HepG2 (cell line): Measurements from ENCODE around the gene CACNA1C. TPM values are rescaled to one million over a fixed set of nuclear protein-coding genes. Genes with fewer than 3 reads are reported as not detected.

ENCODE experiments used
- BCL6 ChIP-seq: IDR thresholded peaks from 2 replicates; pipeline ENCODE4 v1.6.1; 2016; ENCODE audit warnings: missing genetic modification reagents, missing compliant biosample characterization
- EZH2 ChIP-seq: conservative IDR thresholded peaks from 2 replicates; pipeline ENCODE4 v1.6.1; 2012; ENCODE audit warnings: mild to moderate bottlenecking, low read depth, low read length, moderate library complexity
- FOSL2 ChIP-seq: sonication (generic); formaldehyde crosslinking; IDR thresholded peaks from 2 replicates; pipeline ENCODE4 v1.4.0; 2020; ENCODE audit warnings: missing genetic modification reagents
- NCOA2 ChIP-seq: sonication (generic); formaldehyde crosslinking; IDR thresholded peaks from 2 replicates; pipeline ENCODE4 v1.8.0; 2022; ENCODE audit warnings: inconsistent platforms
- NKX3-1 ChIP-seq: sonication (generic); formaldehyde crosslinking; IDR thresholded peaks from 2 replicates; pipeline ENCODE4 v1.5.0; 2020; ENCODE audit warnings: missing genetic modification reagents
- PCBP2 ChIP-seq: fragments of 200-400 bp; formaldehyde crosslinking; optimal IDR thresholded peaks from 2 replicates; pipeline ENCODE3; 2018; ENCODE audit warnings: low read length, low read depth; ENCODE audit not compliant: poor library complexity, severe bottlenecking
- PHB2 ChIP-seq: fragments of 450-650 bp; IDR thresholded peaks from 2 replicates; pipeline ENCODE4 v1.6.1; 2018; ENCODE audit not compliant: partially characterized antibody
- RFX3 ChIP-seq: IDR thresholded peaks from 2 replicates; pipeline ENCODE4 v1.6.1; 2016; ENCODE audit warnings: missing biosample characterization, missing genetic modification reagents
- SALL2 ChIP-seq: sonication (generic); formaldehyde crosslinking; IDR thresholded peaks from 2 replicates; pipeline ENCODE4 v1.8.1; 2023; ENCODE audit warnings: mild to moderate bottlenecking, missing genetic modification reagents, inconsistent platforms
- SIN3A ChIP-seq: IDR thresholded peaks from 2 replicates; pipeline ENCODE4 v1.6.1; 2011; ENCODE audit warnings: low read depth, mild to moderate bottlenecking, control low read depth, low read length, borderline replicate concordance
- SNAPC2 ChIP-seq: sonication (generic); formaldehyde crosslinking; IDR thresholded peaks from 2 replicates; pipeline ENCODE4 v1.8.1; 2022; ENCODE audit warnings: mild to moderate bottlenecking, missing genetic modification reagents
- TARDBP ChIP-seq: sonication (generic); formaldehyde crosslinking; IDR thresholded peaks from 2 replicates; pipeline ENCODE4 v1.8.0; 2022; ENCODE audit warnings: mild to moderate bottlenecking, missing genetic modification reagents
- ZBTB21 ChIP-seq: sonication (generic); formaldehyde crosslinking; IDR thresholded peaks from 2 replicates; pipeline ENCODE4 v1.4.0; 2020; ENCODE audit warnings: missing genetic modification reagents
- ZNF20 ChIP-seq: sonication (generic); formaldehyde crosslinking; IDR thresholded peaks from 2 replicates; pipeline ENCODE4 v1.4.0; 2020; ENCODE audit warnings: mild to moderate bottlenecking, moderate library complexity, missing genetic modification reagents
- ZNF263 ChIP-seq: sonication (generic); formaldehyde crosslinking; IDR thresholded peaks from 2 replicates; pipeline ENCODE4 v1.4.0; 2020; ENCODE audit warnings: missing genetic modification reagents
- ZNF33B ChIP-seq: sonication (generic); formaldehyde crosslinking; IDR thresholded peaks from 2 replicates; pipeline ENCODE4 v1.5.1; 2020; ENCODE audit warnings: mild to moderate bottlenecking, missing genetic modification reagents
- ZNF350 ChIP-seq: sonication (generic); formaldehyde crosslinking; IDR thresholded peaks from 2 replicates; pipeline ENCODE4 v1.4.0; 2020; ENCODE audit warnings: mild to moderate bottlenecking, low read depth, missing genetic modification reagents, borderline replicate concordance
- ZNF839 ChIP-seq: sonication (generic); formaldehyde crosslinking; IDR thresholded peaks from 2 replicates; pipeline ENCODE4 v1.4.0; 2020; ENCODE audit warnings: missing genetic modification reagents, mild to moderate bottlenecking, borderline replicate concordance
- ZNF883 ChIP-seq: sonication (generic); formaldehyde crosslinking; IDR thresholded peaks from 2 replicates; pipeline ENCODE4 v1.5.1; 2020; ENCODE audit warnings: mild to moderate bottlenecking, missing genetic modification reagents; ENCODE audit errors: not compliant biosample characterization
- polyA plus RNA-seq, 8 experiments: library from polyadenylated mRNA; depleted of rRNA in 3 of 8; stranded (reverse) in 7 of 8; unstranded in 1 of 8; fragments of >200 nt; fragmentation: Illumina TruSeq in 4 of 8; extraction: Trizol in 4 of 8; gene quantifications; 2 replicates each; pipeline versions ENCODE4 v1.2.1 to v1.2.3, GENCODE V29; 2011 to 2016; ENCODE audit warnings: low read depth in 4 of 8, missing spikeins in 1 of 8, mixed read lengths in 1 of 8; ENCODE audit not compliant: insufficient read depth in 1 of 8
- total RNA-seq, 5 experiments: library from RNA; depleted of rRNA; stranded (reverse); fragments of >200 nt; fragmentation: Illumina TruSeq; extraction: Trizol; gene quantifications; 2 replicates each; pipeline ENCODE4 v1.2.3, GENCODE V29; 2016; ENCODE audit warnings: low read depth in 1 of 5
- TF ChIP-seq, protein P1 (sequence below): sonication (generic); formaldehyde crosslinking; conservative IDR thresholded peaks from 2 replicates; pipeline ENCODE4 v1.4.0; 2020; ENCODE audit warnings: missing genetic modification reagents
- TF ChIP-seq, protein P2 (sequence below): sonication (generic); formaldehyde crosslinking; IDR thresholded peaks from 2 replicates; pipeline ENCODE4 v1.4.0; 2020; ENCODE audit warnings: missing genetic modification reagents, borderline replicate concordance
- TF ChIP-seq, protein P3 (sequence below): sonication (generic); formaldehyde crosslinking; IDR thresholded peaks from 2 replicates; pipeline ENCODE4 v1.4.0; 2020; ENCODE audit warnings: missing genetic modification reagents, borderline replicate concordance

The CACNA1C gene
- total and polyA plus RNA-seq, 2 of the 13 experiments (the other 11 are each of a cell fraction or from before 2014, with no cell fraction given) = not detected

DNA sequence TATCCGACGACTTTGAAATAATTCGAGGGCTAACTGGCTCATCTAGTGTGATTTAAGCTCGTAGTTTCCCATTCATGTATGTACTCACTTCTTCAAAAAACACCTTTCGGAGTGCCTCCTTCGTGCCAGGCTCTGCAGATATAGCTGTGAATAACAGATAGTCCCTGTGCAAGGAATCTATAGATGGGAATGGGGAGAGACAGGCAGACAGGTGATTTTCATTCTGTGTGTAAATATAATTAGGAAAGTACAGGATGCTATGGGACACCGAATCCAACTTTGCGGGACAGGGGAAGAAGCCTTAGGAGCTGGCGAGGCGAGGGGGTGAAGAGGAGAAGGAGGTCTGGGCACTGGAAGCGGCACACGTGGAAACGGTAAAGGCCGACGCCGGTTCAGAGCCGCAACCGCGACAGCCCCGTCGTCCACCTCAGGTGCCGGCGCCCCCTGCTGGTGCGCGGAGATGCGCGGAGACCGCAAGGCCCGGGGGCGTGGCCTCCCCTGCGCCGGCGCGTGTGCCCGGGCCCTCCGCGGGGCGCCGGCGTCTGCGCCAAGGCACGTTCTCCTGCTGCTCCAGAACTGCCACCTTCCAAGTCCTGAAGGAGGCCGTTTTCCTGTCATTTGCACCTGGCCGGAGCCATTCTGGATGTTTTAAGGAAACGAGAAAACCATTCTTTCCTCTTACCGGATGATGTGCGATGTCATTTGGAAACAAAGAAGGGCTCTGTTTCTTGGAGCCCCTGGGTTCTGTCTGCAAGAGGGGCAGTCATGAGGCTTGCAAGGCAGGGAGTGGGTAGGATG, 18.0 kb upstream of the CACNA1C start (continued):
- TF ChIP-seq, protein P1, sequence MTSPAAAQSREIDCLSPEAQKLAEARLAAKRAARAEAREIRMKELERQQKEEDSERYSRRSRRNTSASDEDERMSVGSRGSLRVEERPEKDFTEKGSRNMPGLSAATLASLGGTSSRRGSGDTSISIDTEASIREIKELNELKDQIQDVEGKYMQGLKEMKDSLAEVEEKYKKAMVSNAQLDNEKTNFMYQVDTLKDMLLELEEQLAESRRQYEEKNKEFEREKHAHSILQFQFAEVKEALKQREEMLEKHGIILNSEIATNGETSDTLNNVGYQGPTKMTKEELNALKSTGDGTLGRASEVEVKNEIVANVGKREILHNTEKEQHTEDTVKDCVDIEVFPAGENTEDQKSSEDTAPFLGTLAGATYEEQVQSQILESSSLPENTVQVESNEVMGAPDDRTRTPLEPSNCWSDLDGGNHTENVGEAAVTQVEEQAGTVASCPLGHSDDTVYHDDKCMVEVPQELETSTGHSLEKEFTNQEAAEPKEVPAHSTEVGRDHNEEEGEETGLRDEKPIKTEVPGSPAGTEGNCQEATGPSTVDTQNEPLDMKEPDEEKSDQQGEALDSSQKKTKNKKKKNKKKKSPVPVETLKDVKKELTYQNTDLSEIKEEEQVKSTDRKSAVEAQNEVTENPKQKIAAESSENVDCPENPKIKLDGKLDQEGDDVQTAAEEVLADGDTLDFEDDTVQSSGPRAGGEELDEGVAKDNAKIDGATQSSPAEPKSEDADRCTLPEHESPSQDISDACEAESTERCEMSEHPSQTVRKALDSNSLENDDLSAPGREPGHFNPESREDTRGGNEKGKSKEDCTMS (CRISPR knock-in tag) = no peak
- no peak for TF ChIP-seq NKX3-1 (CRISPR knock-in tag)
- TF ChIP-seq EZH2 = no peak
- no peak for TF ChIP-seq SIN3A
- TF ChIP-seq ZNF20 (CRISPR knock-in tag) = no peak
- no peak for TF ChIP-seq ZNF839
- TF ChIP-seq, protein P2, sequence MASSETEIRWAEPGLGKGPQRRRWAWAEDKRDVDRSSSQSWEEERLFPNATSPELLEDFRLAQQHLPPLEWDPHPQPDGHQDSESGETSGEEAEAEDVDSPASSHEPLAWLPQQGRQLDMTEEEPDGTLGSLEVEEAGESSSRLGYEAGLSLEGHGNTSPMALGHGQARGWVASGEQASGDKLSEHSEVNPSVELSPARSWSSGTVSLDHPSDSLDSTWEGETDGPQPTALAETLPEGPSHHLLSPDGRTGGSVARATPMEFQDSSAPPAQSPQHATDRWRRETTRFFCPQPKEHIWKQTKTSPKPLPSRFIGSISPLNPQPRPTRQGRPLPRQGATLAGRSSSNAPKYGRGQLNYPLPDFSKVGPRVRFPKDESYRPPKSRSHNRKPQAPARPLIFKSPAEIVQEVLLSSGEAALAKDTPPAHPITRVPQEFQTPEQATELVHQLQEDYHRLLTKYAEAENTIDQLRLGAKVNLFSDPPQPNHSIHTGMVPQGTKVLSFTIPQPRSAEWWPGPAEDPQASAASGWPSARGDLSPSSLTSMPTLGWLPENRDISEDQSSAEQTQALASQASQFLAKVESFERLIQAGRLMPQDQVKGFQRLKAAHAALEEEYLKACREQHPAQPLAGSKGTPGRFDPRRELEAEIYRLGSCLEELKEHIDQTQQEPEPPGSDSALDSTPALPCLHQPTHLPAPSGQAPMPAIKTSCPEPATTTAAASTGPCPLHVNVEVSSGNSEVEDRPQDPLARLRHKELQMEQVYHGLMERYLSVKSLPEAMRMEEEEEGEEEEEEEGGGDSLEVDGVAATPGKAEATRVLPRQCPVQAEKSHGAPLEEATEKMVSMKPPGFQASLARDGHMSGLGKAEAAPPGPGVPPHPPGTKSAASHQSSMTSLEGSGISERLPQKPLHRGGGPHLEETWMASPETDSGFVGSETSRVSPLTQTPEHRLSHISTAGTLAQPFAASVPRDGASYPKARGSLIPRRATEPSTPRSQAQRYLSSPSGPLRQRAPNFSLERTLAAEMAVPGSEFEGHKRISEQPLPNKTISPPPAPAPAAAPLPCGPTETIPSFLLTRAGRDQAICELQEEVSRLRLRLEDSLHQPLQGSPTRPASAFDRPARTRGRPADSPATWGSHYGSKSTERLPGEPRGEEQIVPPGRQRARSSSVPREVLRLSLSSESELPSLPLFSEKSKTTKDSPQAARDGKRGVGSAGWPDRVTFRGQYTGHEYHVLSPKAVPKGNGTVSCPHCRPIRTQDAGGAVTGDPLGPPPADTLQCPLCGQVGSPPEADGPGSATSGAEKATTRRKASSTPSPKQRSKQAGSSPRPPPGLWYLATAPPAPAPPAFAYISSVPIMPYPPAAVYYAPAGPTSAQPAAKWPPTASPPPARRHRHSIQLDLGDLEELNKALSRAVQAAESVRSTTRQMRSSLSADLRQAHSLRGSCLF = no peak
- TF ChIP-seq PCBP2 = no peak
- TF ChIP-seq NCOA2 (CRISPR knock-in tag) = no peak
- no peak for TF ChIP-seq RFX3
- no peak for TF ChIP-seq ZBTB21 (CRISPR knock-in tag)
- TF ChIP-seq ZNF350 (CRISPR knock-in tag) = no peak; the same call in 1 of the 2 replicates
- TF ChIP-seq SNAPC2 (CRISPR knock-in tag) = peak; percentile 63; the same call in 1 of the 2 replicates
- TF ChIP-seq FOSL2 (CRISPR knock-in tag) = 0 out of 2 replicates have a peak, but pooled peaks have one; percentile 19
- TF ChIP-seq PHB2 = no peak
- TF ChIP-seq ZNF33B (CRISPR knock-in tag) = peak; percentile 45; the same call in 1 of the 2 replicates
- peak; percentile 86; the same call in 1 of the 2 replicates for TF ChIP-seq SALL2 (CRISPR knock-in tag)
- TF ChIP-seq, protein P3, sequence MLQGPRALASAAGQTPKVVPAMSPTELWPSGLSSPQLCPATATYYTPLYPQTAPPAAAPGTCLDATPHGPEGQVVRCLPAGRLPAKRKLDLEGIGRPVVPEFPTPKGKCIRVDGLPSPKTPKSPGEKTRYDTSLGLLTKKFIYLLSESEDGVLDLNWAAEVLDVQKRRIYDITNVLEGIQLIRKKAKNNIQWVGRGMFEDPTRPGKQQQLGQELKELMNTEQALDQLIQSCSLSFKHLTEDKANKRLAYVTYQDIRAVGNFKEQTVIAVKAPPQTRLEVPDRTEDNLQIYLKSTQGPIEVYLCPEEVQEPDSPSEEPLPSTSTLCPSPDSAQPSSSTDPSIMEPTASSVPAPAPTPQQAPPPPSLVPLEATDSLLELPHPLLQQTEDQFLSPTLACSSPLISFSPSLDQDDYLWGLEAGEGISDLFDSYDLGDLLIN (CRISPR knock-in tag) = no peak
- TF ChIP-seq ZNF883 (CRISPR knock-in tag) = no peak
- no peak for TF ChIP-seq ZNF263 (CRISPR knock-in tag)
- no peak; the same call in 1 of the 2 replicates for TF ChIP-seq BCL6 (CRISPR knock-in tag)
- peak; percentile 57; the same call in 1 of the 2 replicates for TF ChIP-seq TARDBP (CRISPR knock-in tag)
